DOHH2 (cell line): ENCODE measurements around the gene CPLX3.

ENCODE experiments used
- H3F3A ChIP-seq: fragments of 200-600 bp; sonication (generic), shearing (Covaris generic); 2 replicates; pipeline ENCODE4 v1.6.0; 2016; ENCODE audit warnings: antibody characterized with exemption, mild to moderate bottlenecking; ENCODE audit not compliant: control insufficient read depth, insufficient read depth
- H3K27ac ChIP-seq: fragments of 200-600 bp; sonication (generic); 2 replicates; pipeline ENCODE4 v1.5.1; 2014; ENCODE audit warnings: low read depth, mild to moderate bottlenecking, low read length, moderate library complexity
- H3K27me3 ChIP-seq: fragments of 200-600 bp; sonication (generic); 2 replicates; pipeline ENCODE4 v1.6.1; 2014; ENCODE audit warnings: mild to moderate bottlenecking, low read length, mixed read lengths; ENCODE audit not compliant: control insufficient read depth
- H3K36me3 ChIP-seq: fragments of 200-600 bp; sonication (generic); 2 replicates; pipeline ENCODE4 v1.6.1; 2014; ENCODE audit warnings: mild to moderate bottlenecking, low read length, moderate library complexity, mixed read lengths; ENCODE audit not compliant: control insufficient read depth
- H3K4me1 ChIP-seq: fragments of 200-600 bp; sonication (generic); 2 replicates; pipeline ENCODE4 v1.6.1; 2014; ENCODE audit warnings: mild to moderate bottlenecking, low read length, mixed read lengths; ENCODE audit not compliant: control insufficient read depth
- H3K4me2 ChIP-seq: fragments of 200-600 bp; sonication (generic); 2 replicates; pipeline ENCODE4 v1.6.0; 2014; ENCODE audit warnings: mild to moderate bottlenecking, low read length, moderate library complexity
- H3K4me3 ChIP-seq: fragments of 200-600 bp; sonication (generic); 2 replicates; pipeline ENCODE4 v1.5.1; 2014; ENCODE audit warnings: mild to moderate bottlenecking, low read length, mixed read lengths
- H3K79me2 ChIP-seq: fragments of 200-600 bp; sonication (generic); 2 replicates; pipeline ENCODE4 v1.6.1; 2014; ENCODE audit warnings: mild to moderate bottlenecking, low read length, mixed read lengths; ENCODE audit not compliant: control insufficient read depth
- H3K9me2 ChIP-seq: fragments of 200-600 bp; sonication (generic); replicated peaks from 2 replicates; pipeline ENCODE4 v1.6.1; 2014; ENCODE audit warnings: mild to moderate bottlenecking, low read length, mixed read lengths; ENCODE audit not compliant: control insufficient read depth
- H3K9me3 ChIP-seq: fragments of 200-600 bp; sonication (generic); 2 replicates; pipeline ENCODE4 v1.6.1; 2014; ENCODE audit warnings: antibody characterized with exemption, low read length, mixed read lengths; ENCODE audit not compliant: control insufficient read depth, insufficient read depth
- H4K20me1 ChIP-seq: fragments of 200-600 bp; sonication (generic); 2 replicates; pipeline ENCODE4 v1.6.0; 2014; ENCODE audit warnings: low read depth, mild to moderate bottlenecking, antibody characterized with exemption, low read length, moderate library complexity; ENCODE audit not compliant: control insufficient read depth, insufficient read depth
- CTCF ChIP-seq: fragments of 200-600 bp; sonication (generic); IDR thresholded peaks from one replicate; pipeline ENCODE4 v1.5.1; 2014; ENCODE audit warnings: antibody characterized with exemption, mild to moderate bottlenecking, low read depth, low read length; ENCODE audit not compliant: poor library complexity, severe bottlenecking
- EZH2phosphoT487 ChIP-seq: fragments of 200-600 bp; sonication (generic); IDR thresholded peaks from 2 replicates; pipeline ENCODE4 v1.6.1; 2017; ENCODE audit warnings: borderline replicate concordance, mild to moderate bottlenecking, antibody characterized with exemption, low read length, moderate library complexity, mixed read lengths

The CPLX3 gene

DNA sequence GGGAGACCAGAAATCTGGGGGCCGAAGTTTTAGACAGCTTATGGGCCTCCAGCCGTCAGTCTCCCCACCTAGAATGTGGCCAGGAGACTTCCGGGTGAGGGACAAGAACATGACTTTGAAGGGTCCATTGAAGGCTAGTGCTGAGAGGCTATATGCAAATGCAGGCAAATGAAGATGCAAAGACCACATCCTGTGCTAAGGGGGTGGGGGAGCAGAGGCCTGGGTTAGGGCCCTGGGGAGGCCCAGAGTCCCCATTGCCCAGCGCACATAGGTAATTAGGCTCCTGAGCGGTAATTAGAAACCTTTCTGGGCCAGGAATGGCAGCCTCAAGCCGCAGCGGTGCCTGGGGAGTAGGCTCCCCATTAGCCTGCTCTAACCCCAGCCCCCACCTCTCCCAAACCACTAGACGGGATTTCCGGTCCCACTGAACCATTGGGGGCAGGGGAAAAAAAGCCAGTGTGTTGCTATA lies 37.7 kb upstream of the CPLX3 start:
- no peaks in the 10 kb centered on the region for H3K9me2 ChIP-seq
- H3F3A ChIP-seq, result peaks cover 63% of the 10 kb centered on the region
- H3K36me3 ChIP-seq, result peaks cover 87% of the 10 kb centered on the region
- no peak for TF ChIP-seq CTCF
- no peak for TF ChIP-seq EZH2phosphoT487
- H3K4me1 ChIP-seq, result peaks cover 98% of the 10 kb centered on the region
- H3K9me3 ChIP-seq, result no peaks in the 10 kb centered on the region
- peaks cover 21% of the 10 kb centered on the region for H4K20me1 ChIP-seq
- no peaks in the 10 kb centered on the region for H3K27me3 ChIP-seq
- peak overlapping the region; percentile 99 for H3K27ac ChIP-seq
- H3K4me2 ChIP-seq, result peak overlapping the region; percentile 100
- peak overlapping the region; percentile 98 for H3K4me3 ChIP-seq
- peaks cover 92% of the 10 kb centered on the region for H3K79me2 ChIP-seq

DNA sequence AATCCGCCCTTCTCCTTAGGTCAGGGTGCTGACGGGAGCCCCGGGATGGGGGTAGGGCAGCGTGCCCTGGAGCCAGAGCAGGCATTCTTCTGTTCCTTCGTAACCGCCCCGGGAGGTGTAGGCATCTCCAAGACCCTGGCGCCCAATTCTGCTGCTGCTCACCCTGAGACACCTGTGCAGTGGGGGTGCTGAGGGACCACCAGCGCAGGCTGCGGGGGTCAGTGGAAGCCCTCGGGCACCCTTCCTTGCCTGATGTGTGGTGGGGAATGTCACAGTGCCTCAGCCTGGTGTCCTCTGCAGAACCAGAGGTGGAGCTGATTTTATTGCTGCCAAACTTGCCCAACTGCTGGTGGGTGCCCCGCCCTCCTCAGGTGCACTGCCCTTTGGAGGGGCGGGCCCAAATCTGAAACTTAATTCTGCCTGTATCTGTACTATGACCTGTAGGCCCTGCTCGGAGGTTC lies 37.2 kb upstream of the CPLX3 start:
- H3K4me3 ChIP-seq, result peak overlapping the region; percentile 98
- peak overlapping the region; percentile 100 for H3K4me2 ChIP-seq
- H3K9me3 ChIP-seq, result no peaks in the 10 kb centered on the region
- peaks cover 92% of the 10 kb centered on the region for H3K79me2 ChIP-seq
- H3K4me1 ChIP-seq, result peaks cover 96% of the 10 kb centered on the region
- H4K20me1 ChIP-seq, result peaks cover 21% of the 10 kb centered on the region
- H3K9me2 ChIP-seq, result no peaks in the 10 kb centered on the region
- H3F3A ChIP-seq, result peaks cover 58% of the 10 kb centered on the region
- H3K27me3 ChIP-seq, result no peaks in the 10 kb centered on the region
- H3K27ac ChIP-seq, result peak overlapping the region; percentile 99
- H3K36me3 ChIP-seq, result peaks cover 87% of the 10 kb centered on the region
- no peak for TF ChIP-seq CTCF

DNA sequence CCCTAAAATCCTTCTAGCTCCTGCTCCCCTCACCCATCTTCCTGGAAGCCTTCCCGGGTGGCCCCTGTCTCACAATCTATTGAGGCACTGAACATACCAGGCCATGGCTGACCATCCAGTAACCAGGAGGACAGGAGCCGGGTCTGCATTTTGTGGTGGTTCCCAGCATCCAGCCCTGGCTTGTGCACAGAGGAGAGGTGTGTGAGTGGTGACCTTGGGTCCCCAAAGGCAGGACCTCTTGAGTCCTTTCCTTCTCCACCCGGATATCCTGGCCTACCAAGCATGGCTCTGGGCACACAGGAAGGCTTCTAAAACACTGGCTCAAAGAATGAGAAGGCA lies 36.7 kb upstream of the CPLX3 start:
- Histone ChIP-seq H3F3A (peaks cover 53% of the 10 kb centered on the region), H3K27me3 (no peaks in the 10 kb centered on the region), H3K4me1 (peaks cover 97% of the 10 kb centered on the region), H3K4me2 (peak overlapping the region; percentile 100), H3K27ac (peak overlapping the region; percentile 99), H3K36me3 (peaks cover 88% of the 10 kb centered on the region), H3K9me3 (no peaks in the 10 kb centered on the region), H3K4me3 (peak overlapping the region; percentile 98), H3K79me2 (peaks cover 92% of the 10 kb centered on the region), H3K9me2 (no peaks in the 10 kb centered on the region), H4K20me1 (peaks cover 27% of the 10 kb centered on the region)
- TF ChIP-seq EZH2phosphoT487 (no peak), CTCF (no peak)
